AG04449 (cell line): ENCODE results near the gene RAB15.

Experiments used
- CTCF ChIA-PET: fragments of 350-600 bp; formaldehyde crosslinking; extraction: SDS; loops from one replicate; lab custom pipeline; 2021; ENCODE audit warnings: antibody characterized with exemption; lab: Yijun Ruan, JAX
- POLR2A ChIA-PET: fragments of 400-600, 350-600 bp; formaldehyde crosslinking; extraction: SDS; loops from one replicate; lab custom pipeline; 2020; ENCODE audit warnings: antibody characterized with exemption, inconsistent platforms; lab: Yijun Ruan, JAX
- DNase-seq: peaks from one replicate; pipeline ENCODE4 v3.0.0-alpha.2; 2010; ENCODE audit warnings: low read depth, low spot score
- H3K4me3 ChIP-seq: 2 replicates; pipeline ENCODE4 v1.5.1; 2011; ENCODE audit warnings: low read depth, mild to moderate bottlenecking, control low read depth, low read length
- TF ChIP-seq, protein P1 (sequence below): IDR thresholded peaks from one replicate; pipeline ENCODE4 v1.5.1; 2011; ENCODE audit warnings: mild to moderate bottlenecking, moderate library complexity, low read length, control low read depth, inconsistent platforms; ENCODE audit not compliant: insufficient read depth; ENCODE audit errors: missing control alignments

RAB15 gene

DNA sequence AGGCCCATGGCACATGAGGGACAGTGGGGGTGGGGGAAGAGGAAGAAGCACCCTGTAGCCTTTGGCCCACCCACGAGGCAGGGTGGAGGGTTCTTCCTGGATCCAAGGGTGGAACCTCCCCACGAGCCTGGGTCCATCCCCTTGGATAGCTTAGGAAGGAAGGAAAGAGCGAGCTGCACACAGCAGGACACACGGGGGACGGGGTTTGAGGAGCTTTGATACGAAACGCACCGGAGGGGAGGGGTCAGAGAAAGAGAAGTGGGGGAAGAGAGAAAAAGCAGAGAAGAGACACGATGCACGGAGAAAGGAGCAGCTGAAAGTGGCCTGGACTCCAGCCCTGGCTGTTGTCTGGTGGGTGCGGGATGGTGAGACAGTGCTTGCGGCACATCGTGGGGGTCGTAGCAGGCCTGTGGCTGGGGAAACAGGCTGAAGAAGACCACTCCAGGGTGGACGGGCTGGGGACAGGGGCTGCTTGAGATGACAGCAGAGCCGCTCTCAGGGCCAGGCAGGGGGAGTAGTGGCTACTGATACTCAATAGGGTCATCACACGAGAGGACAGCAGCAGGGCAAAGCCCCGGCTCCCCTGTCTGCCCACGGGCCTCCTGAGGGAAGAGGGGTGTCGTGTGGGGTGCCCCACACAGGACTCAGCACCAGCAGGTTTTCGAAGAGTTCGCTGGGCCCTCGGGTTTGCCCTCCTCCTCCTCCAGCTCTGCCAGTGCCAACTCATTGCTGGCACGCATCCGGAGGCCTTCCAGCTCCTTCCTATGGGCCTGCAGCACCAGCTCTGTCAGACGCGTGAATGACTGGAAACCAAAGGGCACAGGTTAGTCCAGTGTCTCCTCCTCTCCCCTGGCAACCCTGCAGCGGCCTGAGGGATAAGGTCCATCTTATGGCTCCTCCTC is 24.2 kb downstream of the RAB15 start:
- TF ChIP-seq, protein P1, sequence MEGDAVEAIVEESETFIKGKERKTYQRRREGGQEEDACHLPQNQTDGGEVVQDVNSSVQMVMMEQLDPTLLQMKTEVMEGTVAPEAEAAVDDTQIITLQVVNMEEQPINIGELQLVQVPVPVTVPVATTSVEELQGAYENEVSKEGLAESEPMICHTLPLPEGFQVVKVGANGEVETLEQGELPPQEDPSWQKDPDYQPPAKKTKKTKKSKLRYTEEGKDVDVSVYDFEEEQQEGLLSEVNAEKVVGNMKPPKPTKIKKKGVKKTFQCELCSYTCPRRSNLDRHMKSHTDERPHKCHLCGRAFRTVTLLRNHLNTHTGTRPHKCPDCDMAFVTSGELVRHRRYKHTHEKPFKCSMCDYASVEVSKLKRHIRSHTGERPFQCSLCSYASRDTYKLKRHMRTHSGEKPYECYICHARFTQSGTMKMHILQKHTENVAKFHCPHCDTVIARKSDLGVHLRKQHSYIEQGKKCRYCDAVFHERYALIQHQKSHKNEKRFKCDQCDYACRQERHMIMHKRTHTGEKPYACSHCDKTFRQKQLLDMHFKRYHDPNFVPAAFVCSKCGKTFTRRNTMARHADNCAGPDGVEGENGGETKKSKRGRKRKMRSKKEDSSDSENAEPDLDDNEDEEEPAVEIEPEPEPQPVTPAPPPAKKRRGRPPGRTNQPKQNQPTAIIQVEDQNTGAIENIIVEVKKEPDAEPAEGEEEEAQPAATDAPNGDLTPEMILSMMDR: no peak
- no peak for DNase-seq
- ChIA-PET POLR2A (no interaction called here), CTCF (interaction anchor here (1.5 kb wide), 1 partner anchor 9 kb away, joined by 5 read pairs; no protein-coding TSS in a partner anchor)
- no peak overlapping the region for H3K4me3 ChIP-seq

DNA sequence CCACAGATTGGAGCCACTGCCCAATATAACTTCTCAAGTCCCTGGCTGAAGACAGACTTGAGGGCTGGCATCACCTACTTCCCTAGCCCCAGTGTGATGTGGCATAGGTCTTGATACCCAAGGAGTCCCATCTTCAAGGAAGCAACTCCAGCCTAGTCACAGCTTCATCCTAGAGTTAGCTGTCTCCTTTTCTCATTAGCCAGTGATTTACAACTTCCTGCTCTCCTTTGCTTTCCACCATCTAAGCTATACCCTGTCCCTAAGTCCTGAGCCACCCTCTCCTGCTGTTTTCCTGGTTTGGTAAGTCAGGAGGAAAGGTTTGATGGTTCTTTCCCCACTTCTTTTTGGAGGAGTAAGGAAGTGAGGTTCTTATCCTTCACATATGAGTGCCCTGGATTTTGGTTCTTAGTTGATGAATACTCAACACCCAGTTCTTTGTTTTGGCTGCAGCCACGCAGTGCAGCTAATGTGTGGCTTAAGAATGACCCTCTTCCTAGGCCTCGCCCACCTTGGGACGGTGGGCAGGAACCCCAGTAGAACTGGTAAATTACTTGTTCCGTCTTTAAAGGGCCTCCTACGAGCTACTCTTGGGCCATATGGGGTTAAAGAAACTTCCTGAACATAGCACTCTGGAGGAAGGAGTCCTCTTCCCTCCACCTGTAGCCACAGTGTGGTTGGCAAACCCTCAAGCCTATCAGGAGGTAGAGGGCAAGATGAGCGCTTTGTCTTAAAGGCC is 25.7 kb downstream of the RAB15 start:
- ChIA-PET CTCF (interaction anchor here (1.2 kb wide), 1 partner anchor 19 kb away, joined by 3 read pairs; no protein-coding TSS in a partner anchor), POLR2A (no interaction called here)
- TF ChIP-seq, protein P1: no peak
- no peak overlapping the region for H3K4me3 ChIP-seq
- no peak for DNase-seq

DNA sequence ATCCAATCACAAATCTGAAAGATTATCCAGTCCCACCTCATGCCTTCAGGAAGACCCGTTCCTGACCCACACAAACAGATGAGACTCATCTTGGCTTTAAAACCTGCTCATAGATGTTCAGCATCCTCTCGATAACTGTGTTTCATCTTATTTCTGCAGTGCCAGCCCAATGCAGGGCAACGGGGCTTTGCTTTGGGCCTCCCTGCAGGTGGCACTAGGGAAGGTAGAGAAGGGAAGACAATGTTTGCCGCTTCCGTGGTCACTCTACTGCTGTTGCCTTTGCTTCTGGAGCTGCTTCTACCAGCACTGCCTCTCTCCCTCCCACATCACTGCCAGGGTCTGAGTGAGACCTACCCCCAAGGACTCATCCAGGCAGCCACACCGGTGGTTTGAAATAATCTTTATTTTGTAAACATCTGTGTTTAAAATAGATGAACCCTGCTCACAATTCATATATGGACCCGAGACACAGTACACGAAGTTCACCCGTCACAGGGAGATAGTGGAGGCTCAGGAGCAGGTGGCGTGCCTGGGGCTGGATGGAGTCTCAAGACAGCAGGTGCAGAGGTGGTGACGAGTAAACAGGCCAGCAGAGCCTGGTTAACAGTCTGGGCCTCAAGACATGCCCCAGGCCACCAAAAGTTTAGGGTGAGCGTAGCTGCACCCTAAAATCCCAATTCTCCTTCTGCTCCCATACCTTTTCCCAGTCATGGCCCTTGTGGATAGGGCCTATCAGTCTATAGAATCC is 26.5 kb downstream of the RAB15 start:
- TF ChIP-seq, protein P1: no peak
- DNase-seq: no peak
- CTCF ChIA-PET: no interaction called here
- POLR2A ChIA-PET: no interaction called here
- no peak overlapping the region for H3K4me3 ChIP-seq

DNA sequence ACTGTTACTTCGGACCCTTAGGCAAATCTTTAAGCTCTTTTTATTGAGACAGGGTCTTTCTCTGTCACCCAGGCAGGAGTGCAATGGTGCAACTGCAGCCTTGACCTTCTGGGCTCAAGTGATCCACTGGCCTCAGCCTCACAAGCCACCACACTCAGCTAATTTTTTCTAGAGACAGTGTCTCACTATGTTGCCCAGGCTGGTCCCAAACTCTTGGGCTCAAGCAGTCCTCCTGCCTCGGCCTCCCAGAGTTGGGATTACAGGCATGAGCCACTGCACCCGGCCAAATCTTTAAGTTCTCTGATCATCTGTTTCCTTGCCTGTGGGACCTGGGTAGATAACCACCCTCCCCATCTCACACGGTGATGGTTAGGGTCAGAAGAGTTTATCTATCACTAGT is 27.3 kb downstream of the RAB15 start:
- DNase-seq: no peak
- POLR2A ChIA-PET: no interaction called here
- TF ChIP-seq, protein P1: no peak
- CTCF ChIA-PET: interaction anchor here (1.3 kb wide), 1 partner anchor 8 kb away, joined by 4 read pairs; no protein-coding TSS in a partner anchor
- H3K4me3 ChIP-seq: no peak overlapping the region

DNA sequence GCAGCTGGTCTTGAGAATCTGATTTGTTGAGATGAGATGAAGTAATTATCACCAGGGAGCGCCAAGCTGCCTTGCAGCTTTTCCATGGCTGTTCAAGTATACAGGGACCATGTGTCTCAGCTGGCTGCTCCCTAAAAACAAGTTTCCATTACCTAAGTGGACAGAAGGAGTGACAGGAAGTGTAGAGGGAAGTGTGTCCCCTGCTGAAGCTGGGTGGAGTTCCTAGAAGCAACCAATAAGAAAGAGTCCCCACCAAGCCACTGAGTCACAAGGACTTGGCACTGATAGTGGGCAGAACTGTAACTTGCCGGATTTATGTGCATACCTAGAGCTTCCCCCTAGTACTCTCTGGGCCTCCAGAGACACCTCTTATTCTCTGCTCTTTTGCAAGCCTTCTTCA is 28.1 kb downstream of the RAB15 start:
- no peak for DNase-seq
- H3K4me3 ChIP-seq: no peak overlapping the region
- TF ChIP-seq, protein P1: no peak
- ChIA-PET POLR2A (no interaction called here), CTCF (interaction anchor here (1.3 kb wide), 1 partner anchor 9 kb away, joined by 4 read pairs; no protein-coding TSS in a partner anchor)
